ENCODE measurements around the gene TRPT1.

Gene TRPT1, protein sequence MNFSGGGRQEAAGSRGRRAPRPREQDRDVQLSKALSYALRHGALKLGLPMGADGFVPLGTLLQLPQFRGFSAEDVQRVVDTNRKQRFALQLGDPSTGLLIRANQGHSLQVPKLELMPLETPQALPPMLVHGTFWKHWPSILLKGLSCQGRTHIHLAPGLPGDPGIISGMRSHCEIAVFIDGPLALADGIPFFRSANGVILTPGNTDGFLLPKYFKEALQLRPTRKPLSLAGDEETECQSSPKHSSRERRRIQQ

DNA sequence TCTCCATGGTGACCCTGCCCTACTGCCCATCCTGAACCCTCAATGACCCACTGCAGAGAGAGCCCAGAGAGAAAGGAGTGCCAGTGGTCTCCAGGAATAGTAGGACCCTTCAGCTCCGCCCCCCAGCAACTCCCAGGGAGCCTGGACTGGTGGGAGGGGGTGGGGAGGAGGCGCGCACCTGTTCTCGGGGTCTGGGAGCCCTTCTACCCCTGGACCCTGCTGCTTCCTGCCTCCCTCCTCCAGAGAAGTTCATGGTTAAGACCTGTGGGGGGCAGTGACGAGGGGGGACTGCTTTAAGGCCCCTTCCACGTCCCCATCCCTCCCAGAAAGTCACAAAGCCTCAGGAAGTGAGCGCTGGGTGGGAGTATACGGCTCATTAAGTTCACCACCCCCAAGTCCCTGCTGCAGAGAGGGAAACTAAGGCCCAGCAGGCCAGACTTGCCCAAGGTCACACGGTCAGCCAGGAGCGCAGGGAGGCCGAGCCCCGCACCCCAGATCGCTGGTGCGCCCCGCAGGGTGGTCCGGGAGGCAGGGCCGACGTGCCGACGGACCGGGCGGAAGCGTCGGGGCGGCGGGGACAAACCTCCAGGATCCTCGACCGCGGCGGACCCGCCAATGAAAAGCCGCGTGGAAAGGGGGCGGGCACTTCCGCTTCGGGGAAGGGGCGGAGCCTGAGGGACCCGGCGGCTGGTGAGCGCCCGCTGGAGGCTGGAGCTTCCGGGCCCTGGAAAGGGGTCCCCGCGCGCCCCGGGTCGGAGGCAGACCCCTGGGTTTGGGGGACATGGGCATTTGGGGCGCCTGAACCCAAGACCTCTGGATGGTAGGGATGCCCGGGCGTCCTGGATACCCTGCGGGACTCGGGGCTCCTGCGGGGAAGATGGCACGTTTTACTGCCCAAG, at the start of gene TRPT1, which contains the start of gene NUDT22:
Gene TRPT1, minus strand, starts transcription at position 579 of the 899 bp plus-strand sequence. Its CDS starts 326 bp downstream, at position 253.
Gene NUDT22, plus strand, starts transcription at position 667 of the 899 bp plus-strand sequence. CDS start 379 bp downstream, outside the sequence.
- DNase-seq (ENCODE audit: low read depth), result no peak

DNA sequence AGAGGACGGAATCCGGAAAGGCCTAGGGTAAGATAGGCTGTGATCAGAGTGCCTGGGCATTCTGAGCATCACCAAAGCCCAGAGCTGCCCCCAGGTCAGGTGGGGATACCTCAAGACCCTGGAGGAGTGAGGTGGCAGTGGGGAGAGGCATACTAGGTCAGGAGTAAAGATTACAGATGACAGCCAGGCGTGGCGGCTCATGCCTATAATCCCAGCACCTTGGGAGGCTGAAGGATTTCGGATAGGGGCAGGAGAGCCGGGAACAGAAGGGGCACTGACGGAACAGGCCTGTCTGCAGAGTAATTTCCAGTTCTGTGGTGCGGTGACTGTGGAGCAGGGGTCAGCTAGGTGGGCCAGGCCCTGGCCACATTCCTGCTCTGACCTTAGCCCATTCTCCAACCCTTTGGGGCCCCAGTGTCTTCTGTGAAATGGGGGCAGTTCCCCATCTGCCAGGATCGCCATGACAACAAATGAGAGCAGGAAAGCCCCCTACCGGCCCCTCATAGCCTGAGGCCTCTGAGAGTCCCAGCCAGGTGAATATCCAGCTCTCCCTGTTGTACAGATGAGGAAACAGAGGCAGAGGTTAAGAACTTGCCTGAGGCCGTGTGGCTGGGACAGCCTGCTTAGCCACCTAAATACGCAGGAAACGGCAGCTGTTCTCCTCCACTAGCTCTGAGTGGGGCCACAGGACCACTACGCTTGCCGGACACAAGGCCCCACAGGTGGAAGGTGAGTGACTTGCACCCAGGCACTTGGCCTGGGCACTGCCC, 49.2 kb upstream of the TRPT1 start:
- no peak for DNase-seq (ENCODE audit: low read depth)

DNA sequence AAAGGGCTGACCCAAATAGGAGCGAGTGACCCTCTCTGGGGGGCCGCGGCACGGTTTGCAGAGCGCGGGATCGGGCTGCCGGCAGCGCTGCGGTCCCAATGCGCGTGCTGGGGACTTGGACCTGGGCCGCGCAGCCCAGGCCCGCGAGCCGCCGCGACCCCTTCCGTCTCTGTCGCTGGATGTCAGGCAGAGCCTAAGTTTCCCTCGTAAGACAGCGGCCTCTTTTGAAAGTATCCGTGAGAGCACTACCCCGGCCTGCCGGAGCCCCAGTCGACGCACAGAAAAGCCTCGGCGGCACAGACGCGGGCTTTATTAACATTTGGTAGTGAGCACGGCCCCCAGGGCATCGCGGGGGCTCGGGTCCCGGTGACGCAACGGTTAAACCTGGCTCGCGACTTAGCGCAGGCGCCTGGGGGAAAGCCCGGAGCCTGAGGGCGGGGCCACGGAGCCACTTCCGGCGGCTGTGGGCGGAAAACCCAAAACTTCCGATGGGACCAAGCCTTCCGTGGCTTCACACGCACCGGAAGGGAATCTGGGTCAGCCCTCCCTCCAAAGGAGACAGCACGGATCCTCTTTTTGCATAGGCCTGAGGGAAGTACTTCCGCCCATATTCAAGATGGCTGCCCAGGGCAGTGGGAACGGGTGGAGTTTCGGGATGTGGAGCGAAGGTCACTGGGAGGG, 43.7 kb upstream of the TRPT1 start:
- peak; percentile 99 for DNase-seq (ENCODE audit: low read depth)

DNA sequence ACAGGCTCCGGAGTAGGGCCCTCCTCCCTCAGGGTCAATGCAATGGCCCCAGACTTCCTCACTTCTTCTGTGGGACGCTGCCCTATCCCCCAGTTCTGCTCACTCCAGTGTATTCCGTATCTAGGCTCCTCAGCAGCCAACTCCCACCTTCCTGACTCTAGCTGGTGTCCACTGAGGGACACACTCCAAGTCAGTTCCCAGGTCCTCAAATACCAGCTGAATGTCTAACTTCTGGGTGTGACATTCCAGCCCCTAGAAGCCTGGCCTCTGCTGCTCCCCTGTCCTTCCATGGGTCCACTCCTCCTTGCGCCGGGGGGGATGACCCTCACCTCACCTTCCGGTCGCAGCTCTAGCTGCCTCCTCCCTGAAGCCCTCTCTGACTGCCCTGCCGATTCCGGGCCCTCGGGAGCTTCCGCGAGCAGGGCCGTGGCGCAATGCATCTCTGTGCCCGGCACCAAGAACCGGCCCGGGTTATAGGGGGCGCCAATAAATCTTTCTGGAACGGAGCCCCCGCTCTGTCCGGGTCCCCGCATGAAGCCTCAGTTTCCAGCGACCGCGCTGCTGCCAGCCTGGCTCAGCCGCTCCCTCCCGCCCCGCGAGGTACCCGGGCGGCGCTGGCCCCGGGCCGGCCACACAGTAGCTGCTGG, 43.0 kb upstream of the TRPT1 start:
- DNase-seq (ENCODE audit: low read depth), result no peak

DNA sequence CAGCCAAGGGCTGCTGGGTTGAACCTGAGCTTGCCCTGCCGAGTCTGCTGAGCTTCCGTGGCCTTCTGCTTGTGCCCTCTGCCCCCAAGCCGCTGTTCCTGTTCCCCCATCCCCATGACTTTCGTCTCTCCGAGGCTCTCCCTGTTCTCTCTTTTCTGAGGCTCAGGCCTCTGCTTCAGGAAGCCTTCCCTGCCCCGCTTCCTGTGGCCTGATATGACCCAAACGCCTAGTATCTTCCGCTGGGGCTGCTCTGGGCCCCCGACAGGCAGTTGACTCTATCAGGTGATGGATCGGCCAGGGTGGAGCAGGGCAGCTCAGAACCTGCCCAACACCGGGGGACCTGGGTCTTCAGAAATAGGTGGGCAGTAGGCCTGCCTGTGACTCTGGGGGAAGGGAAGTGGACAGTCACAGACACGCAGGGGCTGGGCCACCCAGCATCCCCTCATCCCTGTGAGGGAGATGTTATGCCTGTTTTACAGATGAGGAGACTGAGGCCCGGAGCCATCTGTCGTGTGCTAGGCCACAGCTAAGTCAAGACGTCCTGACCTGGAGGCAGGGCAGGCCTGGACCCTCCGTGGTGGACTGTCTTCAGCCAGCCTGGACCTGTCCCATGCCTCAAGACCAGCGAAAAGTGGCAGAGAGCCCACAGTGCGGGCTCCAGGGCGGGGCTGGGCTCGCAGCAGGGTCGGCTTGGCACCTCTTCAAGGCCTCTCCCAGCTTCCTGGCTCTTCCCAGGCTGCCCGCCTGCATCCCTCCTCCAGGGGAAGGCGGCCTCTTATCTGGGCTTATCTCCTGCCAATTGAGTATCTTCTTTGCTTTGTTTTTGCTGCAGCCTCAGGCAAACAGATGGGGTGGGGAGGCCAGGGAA, 42.3 kb upstream of the TRPT1 start:
- no peak for DNase-seq (ENCODE audit: low read depth)

DNA sequence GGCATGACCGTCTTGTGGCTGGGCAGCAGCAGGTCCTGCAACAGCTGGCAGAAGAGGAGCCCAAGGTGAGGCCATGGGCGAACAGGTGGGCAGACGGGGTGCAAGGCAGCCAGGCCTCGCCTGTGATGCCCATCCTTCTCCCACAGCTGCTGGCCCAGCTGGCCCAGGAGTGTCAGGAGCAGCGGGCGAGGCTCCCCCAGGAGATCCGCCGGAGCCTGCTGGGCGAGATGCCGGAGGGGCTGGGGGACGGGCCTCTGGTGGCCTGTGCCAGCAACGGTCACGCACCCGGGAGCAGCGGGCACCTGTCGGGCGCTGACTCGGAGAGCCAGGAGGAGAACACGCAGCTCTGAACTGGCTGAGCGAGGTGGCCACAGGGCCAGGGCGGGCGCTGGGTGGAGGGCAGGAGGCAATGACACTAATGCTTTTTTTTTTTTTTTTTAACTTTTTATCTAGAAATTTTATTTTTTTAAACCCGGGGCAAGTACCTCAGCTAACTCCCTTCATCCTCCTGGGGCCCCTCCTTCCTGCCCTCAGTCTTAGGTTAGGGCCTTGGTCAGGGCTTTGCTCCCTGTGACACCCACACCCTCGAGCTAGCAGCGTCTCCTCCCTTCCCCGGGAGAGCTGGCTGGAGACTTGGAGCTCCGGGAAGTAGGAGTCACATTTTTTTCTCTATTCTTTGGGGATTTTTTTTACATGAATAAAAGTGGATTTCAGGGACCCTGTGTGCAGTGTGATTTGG, 41.4 kb upstream of the TRPT1 start:
- DNase-seq (ENCODE audit: low read depth), result no peak

DNA sequence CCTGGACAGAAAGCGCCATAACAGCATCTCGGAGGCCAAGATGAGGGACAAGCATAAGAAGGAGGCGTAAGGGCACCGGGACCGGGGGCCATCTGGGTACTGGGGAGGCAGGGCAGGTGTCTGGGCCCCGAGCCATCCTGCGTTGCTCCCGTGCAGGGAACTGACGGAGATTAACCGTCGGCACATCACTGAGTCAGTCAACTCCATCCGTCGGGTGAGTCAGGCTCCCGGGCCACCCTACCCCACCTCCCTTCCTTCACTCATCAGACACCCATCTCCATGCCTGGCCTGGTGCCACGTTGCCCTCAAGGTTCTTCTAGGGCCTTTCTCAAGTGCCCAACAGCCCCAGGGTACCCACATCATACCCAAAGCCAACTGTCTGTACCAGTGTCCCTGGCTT, 40.4 kb upstream of the TRPT1 start:
- no peak for DNase-seq (ENCODE audit: low read depth)

DNA sequence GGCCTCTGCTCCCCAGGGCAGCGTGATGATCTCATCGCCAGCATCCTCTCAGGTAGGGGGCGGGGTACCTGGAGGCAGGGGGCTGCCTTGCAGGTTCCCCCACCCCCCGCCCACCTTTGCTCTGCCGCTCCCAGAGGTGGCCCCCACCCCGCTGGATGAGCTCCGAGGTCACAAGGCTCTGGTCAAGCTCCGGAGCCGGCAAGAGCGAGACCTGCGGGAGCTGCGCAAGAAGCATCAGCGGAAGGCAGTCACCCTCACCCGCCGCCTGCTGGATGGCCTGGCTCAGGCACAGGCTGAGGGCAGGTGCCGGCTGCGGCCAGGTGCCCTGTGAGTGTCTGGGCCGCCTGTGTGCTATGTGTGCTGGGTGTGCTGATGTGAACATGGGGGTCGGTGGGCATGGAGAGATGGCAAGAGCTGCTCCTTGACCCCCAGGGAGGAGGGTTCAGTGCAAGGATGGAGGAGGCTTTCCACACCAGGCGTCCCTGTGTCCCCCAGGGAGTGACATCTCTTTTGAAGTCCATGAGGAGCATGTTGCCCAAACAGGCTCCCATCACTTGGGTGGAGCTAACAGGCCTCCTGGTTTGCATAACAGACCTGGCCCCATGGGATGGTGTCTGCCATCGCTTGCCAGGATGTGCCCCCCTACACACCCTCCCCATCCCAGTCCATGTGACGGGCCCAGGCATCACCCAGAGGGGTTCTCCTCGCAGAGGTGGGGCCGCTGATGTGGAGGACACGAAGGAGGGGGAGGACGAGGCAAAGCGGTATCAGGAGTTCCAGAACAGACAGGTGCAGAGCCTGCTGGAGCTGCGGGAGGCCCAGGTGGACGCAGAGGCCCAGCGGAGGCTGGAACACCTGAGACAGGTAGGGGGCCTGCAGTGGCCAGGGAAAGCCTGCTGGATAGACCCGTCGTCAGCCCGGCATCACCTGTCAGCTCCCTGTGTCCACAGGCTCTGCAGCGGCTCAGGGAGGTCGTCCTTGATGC, 39.5 kb upstream of the TRPT1 start:
- DNase-seq (ENCODE audit: low read depth), result no peak

DNA sequence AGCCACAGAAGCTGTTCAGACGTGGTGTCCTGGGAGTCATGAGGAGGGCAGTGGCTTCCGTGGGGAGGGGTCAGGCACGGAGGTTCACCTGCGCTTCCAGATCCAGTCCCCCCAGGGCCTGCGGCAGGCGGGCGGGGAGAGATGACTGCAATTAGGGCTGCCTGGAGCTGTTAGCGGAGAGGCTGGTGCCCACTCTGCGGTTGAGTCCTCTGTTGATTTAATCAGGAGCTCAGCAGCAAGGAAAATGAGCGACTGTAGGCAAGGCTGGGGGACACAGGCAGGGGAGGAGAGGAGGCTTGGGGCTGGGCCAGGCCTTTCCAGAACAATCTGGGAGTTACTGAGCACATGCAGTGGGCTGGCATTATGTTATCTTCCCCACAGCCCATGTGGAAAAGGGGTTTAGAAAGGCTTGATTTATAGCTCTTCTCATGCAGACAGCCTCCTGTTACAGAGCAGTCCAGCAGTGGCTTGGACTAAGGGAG, 38.4 kb upstream of the TRPT1 start:
- DNase-seq (ENCODE audit: low read depth), result no peak

DNA sequence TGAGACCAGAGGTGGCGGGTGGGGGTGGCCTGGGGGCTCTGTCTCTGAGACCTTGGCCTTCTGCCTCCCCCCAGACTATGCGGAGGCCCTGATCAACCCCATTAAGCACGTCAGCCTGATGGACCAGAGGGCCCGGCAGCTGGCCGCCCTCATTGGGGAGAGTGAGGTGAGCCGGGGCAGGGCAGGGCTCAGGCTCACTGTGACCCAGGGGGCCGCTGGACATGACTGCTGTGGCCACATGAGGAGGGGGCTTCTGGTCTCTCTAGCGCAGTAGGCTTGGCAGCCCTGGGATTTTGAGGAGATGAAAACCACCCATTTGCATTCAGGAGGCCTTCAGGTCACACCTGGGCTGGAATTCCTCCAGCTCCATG, 37.9 kb upstream of the TRPT1 start:
- DNase-seq (ENCODE audit: low read depth), result no peak

DNA sequence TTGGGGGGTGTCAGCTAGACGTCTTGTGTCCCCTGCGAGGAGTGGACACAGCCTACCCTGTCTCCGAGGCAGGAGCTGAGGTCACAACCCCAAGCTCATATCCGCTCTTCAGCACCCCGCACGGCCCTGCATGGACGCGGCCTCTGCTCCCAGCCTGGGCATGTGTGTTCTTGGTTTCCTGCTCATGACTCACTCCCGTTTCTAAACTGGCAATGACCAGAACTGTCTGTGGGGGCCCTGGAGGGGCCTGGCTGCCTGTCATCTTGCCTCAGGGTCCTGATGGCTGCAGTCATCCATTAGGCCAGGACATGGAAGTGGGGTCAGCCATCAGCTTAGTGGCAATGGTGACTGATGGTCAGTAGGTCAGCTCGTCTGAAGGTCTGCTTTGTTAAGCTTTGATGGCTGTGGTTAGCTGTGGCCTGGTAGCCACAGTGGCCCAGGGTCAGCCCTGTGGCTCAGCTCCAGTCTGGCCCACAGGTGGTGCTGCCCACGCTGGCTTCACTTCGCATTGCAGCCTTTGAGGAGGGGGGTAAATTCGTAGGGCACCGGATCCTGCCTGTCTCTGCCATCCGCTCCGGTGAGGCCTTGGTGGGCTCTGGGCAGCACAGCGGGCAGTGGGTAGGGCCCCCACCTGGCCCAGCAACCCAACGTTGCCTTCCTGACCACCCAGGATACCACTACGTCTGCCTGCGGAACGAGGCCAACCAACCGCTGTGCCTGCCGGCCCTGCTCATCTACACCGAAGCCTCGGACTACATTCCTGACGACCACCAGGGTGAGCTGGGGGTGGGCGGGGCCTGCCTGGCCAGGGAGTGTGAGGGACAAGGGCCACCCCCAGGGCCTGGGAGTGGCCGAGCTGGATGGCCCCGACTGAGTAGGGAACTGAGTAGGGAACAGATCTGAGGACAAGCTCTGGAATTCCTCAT, 37.3 kb upstream of the TRPT1 start:
- DNase-seq (ENCODE audit: low read depth), result no peak

DNA sequence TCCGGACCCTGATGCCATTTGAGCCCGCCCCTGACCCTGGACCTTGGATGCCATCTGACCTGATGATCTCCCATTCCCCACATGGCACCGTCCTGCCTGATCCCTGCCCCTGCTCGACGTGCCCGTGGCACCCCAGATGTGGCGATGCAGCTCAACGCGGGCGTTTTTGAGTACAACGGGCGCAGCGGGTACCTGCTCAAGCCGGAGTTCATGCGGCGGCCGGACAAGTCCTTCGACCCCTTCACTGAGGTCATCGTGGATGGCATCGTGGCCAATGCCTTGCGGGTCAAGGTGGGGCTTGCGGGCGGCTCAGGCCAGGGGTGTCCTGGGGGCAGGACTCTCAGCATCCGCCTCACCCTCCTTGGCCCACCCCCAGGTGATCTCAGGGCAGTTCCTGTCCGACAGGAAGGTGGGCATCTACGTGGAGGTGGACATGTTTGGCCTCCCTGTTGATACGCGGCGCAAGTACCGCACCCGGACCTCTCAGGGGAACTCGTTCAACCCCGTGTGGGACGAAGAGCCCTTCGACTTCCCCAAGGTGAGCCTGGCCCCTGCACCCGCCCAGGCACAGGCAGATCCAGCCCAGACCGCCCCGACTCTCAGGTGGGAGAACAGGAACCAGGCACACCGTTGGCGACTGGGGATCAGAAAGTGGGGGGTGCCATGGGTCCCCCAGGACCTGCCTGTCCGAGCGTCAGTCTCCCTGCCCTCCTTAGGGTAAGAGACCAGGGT, 36.5 kb upstream of the TRPT1 start:
- no peak for DNase-seq (ENCODE audit: low read depth)

DNA sequence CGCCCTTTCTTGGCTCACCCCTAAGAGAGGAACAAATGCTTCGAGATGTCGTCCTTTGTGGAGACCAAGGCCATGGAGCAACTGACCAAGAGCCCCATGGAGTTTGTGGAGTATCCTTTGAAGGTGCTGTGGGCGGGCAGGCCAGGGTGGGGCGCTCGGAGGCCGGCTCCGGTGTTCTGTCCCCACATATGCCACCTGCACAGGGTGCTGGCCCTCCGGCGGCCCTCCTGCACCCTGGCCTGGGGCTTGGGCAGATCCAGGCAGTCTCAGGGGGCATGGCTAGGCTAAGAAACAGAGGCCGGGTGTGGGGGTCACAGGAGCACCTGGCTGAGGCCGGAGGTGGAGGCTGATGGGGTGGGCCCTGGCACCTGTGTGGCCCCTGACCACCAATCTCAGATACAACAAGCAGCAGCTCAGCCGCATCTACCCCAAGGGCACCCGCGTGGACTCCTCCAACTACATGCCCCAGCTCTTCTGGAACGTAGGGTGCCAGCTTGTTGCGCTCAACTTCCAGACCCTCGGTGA, 35.6 kb upstream of the TRPT1 start:
- no peak for DNase-seq (ENCODE audit: low read depth)

DNA sequence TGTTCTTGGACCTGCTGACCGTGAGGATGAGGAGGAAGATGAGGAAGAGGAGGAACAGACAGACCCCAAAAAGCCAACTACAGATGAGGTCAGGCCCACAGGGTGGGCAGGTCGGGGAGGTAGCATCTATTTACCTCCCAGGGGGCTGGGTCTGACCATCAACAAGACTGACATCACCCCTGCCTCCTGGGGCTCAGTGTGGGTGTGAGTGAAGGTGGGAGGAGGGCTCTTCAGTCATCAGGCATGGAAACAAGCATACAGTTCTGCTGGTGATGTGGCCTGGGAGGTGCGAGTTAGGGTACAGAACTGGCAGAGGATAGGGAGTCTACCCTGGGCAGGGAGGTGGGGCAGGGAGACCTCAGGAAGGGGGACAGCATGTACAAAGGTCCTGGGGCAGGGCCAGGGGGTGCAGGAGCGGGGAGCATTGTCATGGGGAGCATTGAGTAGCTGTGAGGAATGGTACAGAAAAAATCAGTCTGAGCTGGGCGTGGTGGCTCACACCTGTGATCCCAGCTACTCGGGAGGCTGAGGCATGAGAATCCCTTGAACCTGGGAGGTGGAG, 34.2 kb upstream of the TRPT1 start:
- no peak for DNase-seq (ENCODE audit: low read depth)

DNA sequence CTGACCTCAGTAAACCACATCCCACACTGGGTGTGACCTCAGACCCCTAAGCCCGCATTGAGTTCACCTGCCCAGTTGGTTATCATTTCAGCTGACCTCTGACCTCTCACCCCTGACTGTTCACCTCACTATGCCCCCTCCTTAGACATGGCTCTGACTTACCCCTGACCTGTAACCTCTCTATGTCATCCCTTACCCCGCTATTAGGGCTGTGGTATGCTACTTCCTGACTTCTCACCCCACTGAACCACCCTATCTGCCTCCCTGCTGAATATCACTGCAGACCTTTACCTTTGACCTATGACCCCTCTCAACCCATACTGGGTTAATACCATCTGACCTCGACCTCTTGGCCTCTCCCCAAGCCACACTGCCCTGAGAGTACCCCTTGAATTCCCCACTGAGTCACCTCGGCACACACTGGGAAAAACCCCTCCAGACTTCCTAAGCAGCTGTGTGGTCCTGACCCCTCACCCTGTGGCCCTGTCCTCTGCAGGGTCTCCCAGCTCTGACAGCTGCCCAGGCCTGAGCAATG, 33.6 kb upstream of the TRPT1 start:
- DNase-seq (ENCODE audit: low read depth), result no peak
